ENCODE measurements around the gene GPR173.

The GPR173 gene

GRCh38 chrX:53048169-53049126 lies at the start of gene GPR173:
Gene GPR173 (plus strand): TSS chrX:53048789. CDS start chrX:53076622, 27,833 bp downstream.
- no peak for DNase-seq (ENCODE audit: low read depth in 2 of 2)

- no peak for DNase-seq (ENCODE audit: low read depth in 2 of 2)
These were observed 48.0 kb upstream of the GPR173 start for GRCh38 chrX:53000447-53001135.

- no peak for DNase-seq (ENCODE audit: low read depth in 2 of 2)
These were observed 46.6 kb upstream of the GPR173 start for GRCh38 chrX:53001958-53002357.

- DNase-seq (ENCODE audit: low read depth in 2 of 2) = no peak
These were observed 45.5 kb upstream of the GPR173 start for GRCh38 chrX:53003111-53003510.

- DNase-seq (ENCODE audit: low read depth in 2 of 2) = no peak
These were observed 44.6 kb upstream of the GPR173 start for GRCh38 chrX:53004038-53004437.

GRCh38 chrX:53004811-53005210 lies 43.8 kb upstream of the GPR173 start:
- DNase-seq (ENCODE audit: low read depth in 2 of 2) = no peak

GRCh38 chrX:53005327-53005726 lies 43.3 kb upstream of the GPR173 start:
- no peak for DNase-seq (ENCODE audit: low read depth in 2 of 2)

GRCh38 chrX:53009032-53009431 lies 39.6 kb upstream of the GPR173 start:
- DNase-seq (ENCODE audit: low read depth in 2 of 2) = no peak

- DNase-seq (ENCODE audit: low read depth in 2 of 2) = no peak
These were observed 35.3 kb upstream of the GPR173 start for GRCh38 chrX:53013291-53013690.

- no peak for DNase-seq (ENCODE audit: low read depth in 2 of 2)
These were observed 30.0 kb upstream of the GPR173 start for GRCh38 chrX:53018627-53019026.

- DNase-seq (ENCODE audit: low read depth in 2 of 2) = no peak
These were observed 26.2 kb upstream of the GPR173 start for GRCh38 chrX:53022381-53022780.

GRCh38 chrX:53028678-53029077 lies 19.9 kb upstream of the GPR173 start:
- DNase-seq (ENCODE audit: low read depth in 2 of 2) = no peak

- DNase-seq (ENCODE audit: low read depth in 2 of 2) = no peak
These were observed 17.2 kb upstream of the GPR173 start for GRCh38 chrX:53031380-53031779.

GRCh38 chrX:53036149-53036548 lies 12.4 kb upstream of the GPR173 start:
- no peak for DNase-seq (ENCODE audit: low read depth in 2 of 2)

- no peak for DNase-seq (ENCODE audit: low read depth in 2 of 2)
These were observed 9.4 kb upstream of the GPR173 start for GRCh38 chrX:53039236-53039635.

- DNase-seq (ENCODE audit: low read depth in 2 of 2) = no peak
These were observed 3.6 kb upstream of the GPR173 start for GRCh38 chrX:53044995-53045394.

- no peak for DNase-seq (ENCODE audit: low read depth in 2 of 2)
These were observed 1.4 kb upstream of the GPR173 start for GRCh38 chrX:53047228-53047627.

- DNase-seq (ENCODE audit: low read depth in 2 of 2) = no peak
These were observed 533 bp downstream of the GPR173 start for GRCh38 chrX:53049127-53049517.

GRCh38 chrX:53050841-53051240 lies 2.3 kb downstream of the GPR173 start:
- no peak for DNase-seq (ENCODE audit: low read depth in 2 of 2)

GRCh38 chrX:53055244-53055849 lies 6.8 kb downstream of the GPR173 start:
- no peak for DNase-seq (ENCODE audit: low read depth in 2 of 2)

- no peak for DNase-seq (ENCODE audit: low read depth in 2 of 2)
These were observed 7.7 kb downstream of the GPR173 start for GRCh38 chrX:53056292-53056691.

- no peak for DNase-seq (ENCODE audit: low read depth in 2 of 2)
These were observed 16.5 kb downstream of the GPR173 start for GRCh38 chrX:53065104-53065503.

GRCh38 chrX:53071064-53071463 lies 22.5 kb downstream of the GPR173 start:
- no peak for DNase-seq (ENCODE audit: low read depth in 2 of 2)

All from stimulated activated CD4-positive, alpha-beta T cell treated with anti-CD3 and anti-CD28 coated beads, Interleukin-12 subunit alpha, Interleukin-12 subunit beta, amount 100 ng/mL, for 24 hours (primary cell).